GM19452 (cell line): ENCODE results near the gene PRDM16.

Experiments
- ATAC-seq: cut with Tn5 transposase; IDR thresholded peaks from one replicate; pipeline ENCODE4 v1.9.1; 2021; ENCODE audit not compliant: unreplicated experiment

Gene PRDM16

DNA sequence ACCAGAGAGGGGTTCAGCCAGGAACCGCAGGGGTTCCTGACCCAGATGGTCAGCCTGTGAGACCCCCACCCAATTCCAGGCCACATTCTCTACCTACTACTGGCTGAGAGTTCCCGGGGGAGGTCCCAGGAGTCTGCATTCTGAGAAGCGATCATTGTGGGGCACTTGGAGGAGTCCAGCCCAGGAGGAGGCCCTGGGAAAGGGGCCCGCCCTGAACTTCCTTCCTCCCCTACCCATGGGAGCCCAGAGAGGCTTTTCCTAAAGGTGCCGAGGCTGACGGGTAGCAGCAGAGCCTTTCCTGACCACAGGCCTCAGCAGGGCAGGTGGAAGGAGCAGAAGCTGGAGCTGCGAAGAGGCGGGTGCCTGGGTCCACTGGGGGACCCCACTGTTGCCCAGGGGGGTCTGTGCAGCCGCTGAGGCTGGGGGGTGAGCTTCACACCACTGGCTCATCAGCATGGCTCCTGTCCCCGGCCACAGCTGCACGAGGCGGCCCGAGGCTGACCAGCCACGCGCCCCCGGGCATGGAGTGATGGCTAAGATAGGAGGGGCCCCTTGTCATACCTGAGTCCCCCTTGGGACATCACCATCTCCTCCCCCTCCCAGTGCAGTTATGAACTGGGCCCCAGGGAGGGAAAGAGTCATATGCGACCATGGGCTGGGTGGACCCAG, 127.7 kb downstream of the PRDM16 start:
- ATAC-seq = no peak

DNA sequence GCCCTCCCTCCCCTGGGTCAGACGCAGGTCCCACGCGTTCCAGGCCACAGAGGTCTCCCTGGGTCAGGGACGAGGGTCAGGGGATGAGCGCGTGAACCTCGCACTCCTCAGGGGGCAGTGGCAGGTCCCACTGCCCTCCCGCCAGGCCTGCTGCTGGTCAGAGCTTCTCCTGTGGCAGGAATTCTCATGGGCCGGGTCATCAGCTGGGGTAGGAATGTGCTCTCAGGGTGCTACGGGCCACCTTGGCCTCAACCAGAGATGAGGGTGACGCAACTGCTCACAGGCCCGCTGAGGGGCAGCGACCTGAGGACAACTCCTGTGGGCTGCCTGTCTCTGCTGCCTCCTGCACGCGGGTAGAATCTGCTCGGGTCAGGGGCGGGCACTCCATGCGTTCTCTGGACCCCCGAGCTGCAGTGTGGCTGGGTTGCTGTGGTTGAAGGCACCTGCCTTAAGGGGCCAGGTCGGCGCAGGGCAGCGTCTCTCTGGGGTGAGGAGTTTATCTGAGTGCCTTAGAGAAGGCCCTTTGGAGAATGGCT, 128.8 kb downstream of the PRDM16 start:
- no peak for ATAC-seq

DNA sequence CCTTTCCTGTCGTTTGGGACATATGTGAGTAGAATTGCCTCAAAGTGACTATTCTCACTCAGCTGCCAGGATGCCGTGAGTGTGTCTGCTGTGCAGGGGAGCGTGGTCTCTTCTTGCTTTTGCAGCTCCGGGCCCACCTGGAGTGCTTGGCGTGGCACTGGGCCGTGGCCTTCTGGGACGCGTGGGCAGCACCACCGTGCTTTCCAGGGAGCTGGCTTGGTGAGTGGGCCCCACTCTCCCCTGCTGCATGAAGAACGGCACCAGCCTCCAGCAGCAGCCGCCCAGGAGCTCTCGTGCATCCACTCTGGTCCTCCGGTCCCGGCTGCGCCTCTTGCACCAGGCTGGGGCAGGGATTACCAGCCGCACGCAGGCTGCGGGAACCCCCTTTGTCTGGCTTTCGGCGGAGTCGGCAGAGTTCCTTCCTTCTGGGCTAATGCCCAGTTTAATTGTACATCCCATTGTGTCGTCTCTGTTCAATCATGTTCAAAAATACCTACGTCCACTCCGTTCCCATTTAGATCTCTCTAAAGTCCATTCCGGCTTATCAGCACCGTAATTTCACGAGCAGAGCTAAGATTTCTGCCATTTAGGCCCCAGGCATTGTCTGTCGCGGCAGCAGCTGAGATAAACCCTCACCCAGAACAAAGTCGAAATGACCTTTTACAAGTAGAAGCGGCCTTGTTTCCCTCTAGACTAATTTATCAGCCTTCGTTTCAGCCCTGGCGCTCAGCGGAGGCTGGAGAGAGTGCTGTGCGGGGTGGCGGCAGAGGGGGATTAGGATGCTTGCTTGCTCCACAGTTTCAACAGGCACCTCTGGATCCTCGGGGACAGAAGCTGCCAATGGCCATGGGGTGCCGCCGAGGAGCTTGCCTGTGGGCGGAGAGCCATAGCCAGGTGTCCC, 129.6 kb downstream of the PRDM16 start:
- no peak for ATAC-seq

DNA sequence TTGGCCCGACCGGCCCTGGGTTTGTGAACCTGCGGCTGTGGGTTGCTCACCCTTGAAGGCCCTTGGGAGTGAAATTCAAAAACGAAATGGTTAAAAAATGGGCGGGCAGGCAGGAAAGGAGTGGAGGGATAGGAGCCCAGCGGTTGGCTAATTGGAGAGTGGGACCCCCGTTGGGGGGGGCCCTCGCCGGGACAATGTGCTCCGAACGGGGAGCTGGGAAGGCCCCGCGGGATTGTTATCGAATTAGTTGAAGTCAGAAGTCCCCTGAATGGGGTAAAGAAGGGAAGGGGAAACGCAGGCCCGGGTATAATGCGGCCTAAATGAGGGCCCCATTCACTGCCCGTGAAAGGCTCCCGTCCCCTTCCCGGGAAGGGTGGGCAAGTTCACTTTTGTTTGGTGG, 135.7 kb downstream of the PRDM16 start:
- no peak for ATAC-seq

GRCh38 chr1:3205815-3206214, 136.8 kb downstream of the PRDM16 start:
- no peak for ATAC-seq

- ATAC-seq = no peak
Observed at GRCh38 chr1:3206696-3207095, 137.7 kb downstream of the PRDM16 start.

DNA sequence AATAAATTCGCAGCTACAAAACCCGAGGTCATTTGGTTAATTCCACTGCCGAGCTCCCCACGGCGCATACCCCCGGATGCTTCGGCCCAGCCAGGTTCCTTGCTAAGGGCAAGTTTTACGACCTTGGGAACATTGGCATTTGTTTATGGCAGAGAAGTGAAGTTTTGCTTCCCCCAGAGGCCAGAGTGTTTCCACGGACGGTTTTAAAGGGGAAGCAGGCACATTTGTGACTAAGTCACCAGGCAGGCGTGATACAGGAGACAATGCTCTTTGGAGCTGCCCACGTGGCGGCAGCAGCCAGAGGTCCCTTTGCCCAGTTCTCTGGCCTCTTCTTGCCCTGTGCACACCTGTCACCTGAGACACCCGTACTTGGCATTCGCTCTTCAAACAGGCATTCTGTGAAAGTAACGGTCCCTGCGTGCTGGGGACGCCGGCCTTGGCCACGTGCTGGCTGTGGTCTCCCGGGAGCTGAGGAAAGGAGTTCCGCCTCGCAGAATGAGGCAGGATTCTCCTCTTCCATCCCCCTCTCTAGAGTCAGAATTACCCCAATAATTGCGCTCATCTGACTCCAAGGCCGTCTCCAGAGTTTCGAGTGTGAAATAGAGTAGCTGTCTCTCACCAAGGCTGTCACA, 138.3 kb downstream of the PRDM16 start:
- ATAC-seq = no peak

GRCh38 chr1:3208819-3209200, 139.8 kb downstream of the PRDM16 start:
- no peak for ATAC-seq

DNA sequence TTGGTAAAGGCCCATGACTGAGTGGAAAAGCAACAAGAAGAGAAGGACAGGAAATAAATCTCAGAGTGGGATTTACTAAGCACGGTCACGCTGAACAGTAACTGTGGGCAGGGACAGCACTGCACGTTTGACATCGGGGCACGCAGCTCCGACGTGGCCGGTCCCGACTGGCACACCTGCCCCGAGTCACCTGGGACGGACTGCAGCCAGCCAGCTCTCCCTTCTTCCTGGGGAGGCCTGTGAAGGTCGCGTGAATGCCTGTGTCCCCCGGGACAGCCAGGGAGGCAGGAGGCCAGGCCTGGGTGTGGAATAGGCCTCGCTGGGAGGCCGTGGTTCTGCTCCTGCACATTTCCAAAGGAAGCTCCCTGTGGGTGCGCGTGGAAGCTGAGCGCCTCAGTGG, 140.2 kb downstream of the PRDM16 start:
- ATAC-seq = no peak

- no peak for ATAC-seq
Observed at GRCh38 chr1:3211582-3212375, 142.8 kb downstream of the PRDM16 start.

DNA sequence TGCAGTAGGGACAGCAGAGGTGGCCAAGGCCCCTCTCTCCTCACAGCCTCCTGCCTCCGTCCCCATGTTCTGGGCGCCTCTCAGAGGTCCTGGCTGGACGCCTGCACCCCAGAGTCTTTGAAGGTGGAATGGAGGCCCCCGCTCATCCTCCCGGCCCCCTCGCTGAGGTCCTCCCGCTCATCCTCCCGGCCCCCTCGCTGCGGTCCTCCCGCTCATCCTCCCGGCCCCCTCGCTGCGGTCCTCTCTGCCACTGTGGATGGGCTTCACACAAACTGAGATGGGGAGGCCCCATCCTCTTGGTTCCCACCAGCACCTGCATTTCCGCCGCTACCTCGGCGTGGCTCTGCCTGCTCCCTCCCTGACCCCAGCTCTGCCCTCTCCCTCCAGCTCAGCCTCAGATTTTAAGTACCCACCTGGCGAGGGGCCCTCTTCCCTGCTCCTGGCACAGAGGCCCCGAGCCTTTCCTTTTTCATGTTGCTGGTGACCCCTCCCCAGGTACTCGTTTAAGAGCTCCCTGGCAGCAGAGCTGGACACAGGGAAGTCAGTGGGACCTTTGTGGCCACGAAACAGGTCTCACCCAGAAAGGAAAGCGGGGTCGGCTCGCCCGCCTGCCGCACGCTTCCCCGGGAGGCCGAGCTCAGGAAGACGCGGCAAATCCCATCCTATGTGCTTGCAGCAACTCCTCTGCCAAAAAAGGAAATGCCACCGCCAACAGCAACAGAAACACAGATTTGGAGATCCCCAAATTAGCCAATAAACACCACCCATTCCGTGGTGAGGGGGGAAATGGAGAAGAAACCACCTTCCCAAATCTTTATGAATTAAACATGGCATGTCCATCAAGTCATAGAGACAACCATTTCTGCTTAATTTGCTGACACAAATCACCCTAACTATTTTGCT, 143.7 kb downstream of the PRDM16 start:
- ATAC-seq = no peak

DNA sequence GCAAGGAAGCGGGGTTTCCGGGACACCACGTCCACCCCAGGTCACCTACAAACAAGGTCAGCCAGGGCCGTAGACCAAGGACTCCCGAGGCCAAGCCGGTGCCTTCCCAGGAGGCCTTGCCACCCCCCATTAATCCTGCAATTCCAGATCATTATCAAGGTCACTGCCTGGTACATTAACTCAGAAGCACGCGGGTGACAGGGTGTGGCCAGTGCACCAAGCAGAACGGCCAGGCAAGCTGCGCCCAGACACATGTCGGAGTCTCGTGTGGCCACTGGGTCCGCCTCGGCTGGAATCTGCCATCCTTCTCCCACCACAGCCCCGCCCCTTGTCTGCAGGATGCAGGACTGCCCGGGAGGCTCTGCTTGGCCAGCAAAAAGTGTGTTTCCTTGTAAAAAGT, 144.7 kb downstream of the PRDM16 start:
- no peak for ATAC-seq

- no peak for ATAC-seq
Observed at GRCh38 chr1:3215198-3216014, 146.4 kb downstream of the PRDM16 start.

- no peak for ATAC-seq
Observed at GRCh38 chr1:3216015-3216391, 147.0 kb downstream of the PRDM16 start.

- no peak for ATAC-seq
Observed at GRCh38 chr1:3217181-3217641, 148.2 kb downstream of the PRDM16 start.

DNA sequence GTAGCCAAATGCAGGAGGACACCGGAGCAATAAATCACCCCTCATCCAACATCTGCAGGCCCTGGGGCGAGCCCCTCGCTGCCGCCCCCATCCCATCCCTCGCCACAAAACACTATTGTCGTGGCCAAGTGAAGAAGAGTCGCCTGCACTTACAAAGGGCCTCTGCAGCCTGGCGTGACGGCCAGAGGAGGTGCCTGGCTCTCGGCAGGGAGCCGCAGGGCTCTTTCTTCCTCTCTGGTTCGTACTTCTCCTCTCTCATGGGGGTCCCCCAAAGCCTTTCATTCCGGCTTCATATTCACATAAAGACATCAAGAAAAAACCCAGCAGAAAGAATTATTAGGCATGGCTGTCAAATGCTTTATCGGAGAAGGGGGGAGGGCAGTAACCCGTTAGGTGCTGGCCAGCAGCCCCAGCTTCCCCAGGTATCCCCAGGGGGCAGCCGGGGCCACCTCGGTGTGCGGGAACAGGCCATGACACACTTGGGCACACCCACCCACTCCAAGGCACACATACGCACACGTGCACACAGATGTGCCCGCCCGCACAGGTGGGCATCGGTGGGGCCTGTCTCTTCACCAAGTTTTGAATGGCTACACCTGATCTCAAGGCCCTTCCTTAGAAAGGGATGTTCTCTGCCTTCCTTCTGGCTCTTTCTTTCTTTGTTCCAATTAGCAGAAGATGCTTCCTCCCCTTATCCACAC, 149.1 kb downstream of the PRDM16 start:
- no peak for ATAC-seq

GRCh38 chr1:3219005-3219790, 150.2 kb downstream of the PRDM16 start:
- ATAC-seq = no peak
